Right atrium auricular region (tissue), 2 donors: Measurements from ENCODE around the gene CGB1. TPM values are rescaled to one million over a fixed set of nuclear protein-coding genes. Genes with fewer than 3 reads are reported as not detected.

Experiments
- DNase-seq: peaks from one replicate; pipeline ENCODE4 v3.0.0-alpha.2; 2019; ENCODE audit warnings: low spot score
- H3K27ac ChIP-seq, 2 donors: fragments of 200-600 bp; sonication (generic); 1 replicate in 1 of 2; 2 replicates in 1 of 2; pipeline ENCODE4 v1.5.1; 2016 to 2019
- H3K27me3 ChIP-seq, 2 donors: fragments of 200-600 bp; sonication (generic); one replicate each; pipeline versions ENCODE4 v1.5.1 to v1.6.0; 2017 to 2019
- H3K36me3 ChIP-seq: fragments of 200-600 bp; sonication (generic); one replicate; pipeline ENCODE4 v1.5.1; 2016
- H3K4me1 ChIP-seq, 2 donors: fragments of 200-600 bp; sonication (generic); one replicate each; pipeline versions ENCODE4 v1.5.1 to v1.6.0; 2017 to 2019
- H3K4me3 ChIP-seq, 2 donors: fragments of 200-600 bp; sonication (generic); 1 replicate in 1 of 2; 2 replicates in 1 of 2; pipeline ENCODE4 v1.5.1; 2017 to 2019; ENCODE audit warnings: mild to moderate bottlenecking in 1 of 2, moderate library complexity in 1 of 2
- H3K9me3 ChIP-seq, 2 donors: fragments of 200-600 bp; sonication (generic); one replicate each; pipeline ENCODE4 v1.5.1; 2019
- total RNA-seq, 2 donors: library from RNA; depleted of rRNA; stranded (reverse); fragments of >200 nt; gene quantifications; one replicate each; pipeline ENCODE4 v1.1.0, GENCODE V29; 2016
- TF ChIP-seq, protein P1 (sequence below), 2 donors: fragments of 200-600 bp; sonication (generic); IDR thresholded peaks; one replicate each; pipeline ENCODE4 v1.5.1; 2019; ENCODE audit warnings: antibody characterized with exemption in 2 of 2

Gene CGB1
- total RNA-seq, 2 donors from 2014 or later, result not detected

DNA sequence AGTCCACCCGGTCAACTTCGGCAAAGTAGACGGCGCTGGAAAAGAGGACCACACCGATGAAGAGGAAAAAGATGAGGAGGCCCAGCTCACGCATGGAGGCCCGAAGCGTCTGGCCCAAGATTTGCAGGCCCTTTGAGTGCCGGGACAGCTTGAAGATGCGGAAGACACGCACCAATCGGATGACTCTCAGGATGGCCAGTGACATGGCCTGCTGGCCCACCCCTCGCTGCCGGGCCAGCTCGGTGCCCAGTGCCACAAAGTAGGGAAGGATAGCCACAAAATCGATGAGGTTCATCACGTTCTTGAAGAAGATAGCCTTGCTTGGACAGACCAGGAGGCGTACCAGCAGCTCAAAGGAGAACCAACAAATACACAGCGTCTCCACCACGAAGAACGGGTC lies 33.7 kb upstream of the CGB1 start:
- Histone ChIP-seq H3K36me3 (no peaks in the 10 kb centered on the region), H3K9me3 (no peaks in the 10 kb centered on the region), H3K4me3 (no peak overlapping the region), H3K27ac (no peak overlapping the region), H3K4me1 (peaks cover 0 to 23% of the 10 kb centered on the region in 2 donors), H3K27me3 (peaks cover 4 to 6% of the 10 kb centered on the region in 2 donors)
- DNase-seq, result no peak
- TF ChIP-seq, protein P1, sequence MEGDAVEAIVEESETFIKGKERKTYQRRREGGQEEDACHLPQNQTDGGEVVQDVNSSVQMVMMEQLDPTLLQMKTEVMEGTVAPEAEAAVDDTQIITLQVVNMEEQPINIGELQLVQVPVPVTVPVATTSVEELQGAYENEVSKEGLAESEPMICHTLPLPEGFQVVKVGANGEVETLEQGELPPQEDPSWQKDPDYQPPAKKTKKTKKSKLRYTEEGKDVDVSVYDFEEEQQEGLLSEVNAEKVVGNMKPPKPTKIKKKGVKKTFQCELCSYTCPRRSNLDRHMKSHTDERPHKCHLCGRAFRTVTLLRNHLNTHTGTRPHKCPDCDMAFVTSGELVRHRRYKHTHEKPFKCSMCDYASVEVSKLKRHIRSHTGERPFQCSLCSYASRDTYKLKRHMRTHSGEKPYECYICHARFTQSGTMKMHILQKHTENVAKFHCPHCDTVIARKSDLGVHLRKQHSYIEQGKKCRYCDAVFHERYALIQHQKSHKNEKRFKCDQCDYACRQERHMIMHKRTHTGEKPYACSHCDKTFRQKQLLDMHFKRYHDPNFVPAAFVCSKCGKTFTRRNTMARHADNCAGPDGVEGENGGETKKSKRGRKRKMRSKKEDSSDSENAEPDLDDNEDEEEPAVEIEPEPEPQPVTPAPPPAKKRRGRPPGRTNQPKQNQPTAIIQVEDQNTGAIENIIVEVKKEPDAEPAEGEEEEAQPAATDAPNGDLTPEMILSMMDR (IDR thresholded peaks at IDR 0.05), result no peak

DNA sequence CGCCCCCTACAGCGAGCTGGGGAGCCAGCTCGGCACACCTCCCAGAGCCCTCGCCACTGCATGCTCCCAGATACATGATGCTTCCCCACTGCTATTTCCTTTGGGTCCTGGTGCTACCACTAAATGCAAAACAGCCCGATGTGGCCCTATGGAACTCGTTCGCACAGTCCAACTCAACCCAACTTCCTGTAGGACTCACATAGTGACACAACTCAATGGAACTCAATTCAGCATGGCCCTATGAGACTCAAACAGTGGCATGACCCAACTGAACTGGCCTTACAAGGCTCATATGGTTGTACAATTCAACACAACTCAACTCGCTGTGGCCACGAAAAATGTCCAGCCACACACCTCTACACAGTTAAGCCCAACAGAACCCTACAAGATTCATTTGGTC lies 32.3 kb upstream of the CGB1 start:
- TF ChIP-seq, protein P1 (IDR thresholded peaks at IDR 0.05), result no peak
- Histone ChIP-seq H3K27me3 (peaks cover 4 to 6% of the 10 kb centered on the region in 2 donors), H3K4me3 (no peak overlapping the region), H3K4me1 (peaks cover 0 to 36% of the 10 kb centered on the region in 2 donors), H3K9me3 (no peaks in the 10 kb centered on the region), H3K36me3 (no peaks in the 10 kb centered on the region), H3K27ac (no peak overlapping the region)
- DNase-seq, result no peak

DNA sequence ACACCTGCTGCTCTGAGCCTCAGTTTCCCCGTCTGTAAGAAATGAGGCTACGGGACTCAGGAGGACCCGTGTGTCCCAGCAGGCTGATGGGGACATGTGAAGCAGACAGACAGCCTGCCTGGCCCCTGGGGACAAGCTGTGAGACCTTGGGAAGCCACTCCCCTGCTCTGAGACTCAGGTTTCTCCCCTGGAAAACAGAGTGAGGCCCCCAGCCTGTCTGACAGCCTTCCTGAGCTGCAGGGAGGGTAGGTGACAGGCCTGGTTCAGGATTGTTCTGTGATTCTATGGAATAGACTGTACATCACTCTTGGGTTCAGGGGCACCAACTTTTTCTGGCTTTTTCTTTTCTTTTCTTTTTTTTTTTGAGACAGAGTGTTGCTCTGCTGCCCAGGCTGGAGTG lies 30.9 kb upstream of the CGB1 start:
- no peak overlapping the region for H3K27ac ChIP-seq
- DNase-seq, result no peak
- peaks cover 4 to 6% of the 10 kb centered on the region in 2 donors for H3K27me3 ChIP-seq
- H3K36me3 ChIP-seq, result no peaks in the 10 kb centered on the region
- no peaks in the 10 kb centered on the region for H3K9me3 ChIP-seq
- H3K4me1 ChIP-seq, result peaks cover 0 to 36% of the 10 kb centered on the region in 2 donors
- H3K4me3 ChIP-seq, result no peak overlapping the region
- TF ChIP-seq, protein P1 (IDR thresholded peaks at IDR 0.05), result no peak

DNA sequence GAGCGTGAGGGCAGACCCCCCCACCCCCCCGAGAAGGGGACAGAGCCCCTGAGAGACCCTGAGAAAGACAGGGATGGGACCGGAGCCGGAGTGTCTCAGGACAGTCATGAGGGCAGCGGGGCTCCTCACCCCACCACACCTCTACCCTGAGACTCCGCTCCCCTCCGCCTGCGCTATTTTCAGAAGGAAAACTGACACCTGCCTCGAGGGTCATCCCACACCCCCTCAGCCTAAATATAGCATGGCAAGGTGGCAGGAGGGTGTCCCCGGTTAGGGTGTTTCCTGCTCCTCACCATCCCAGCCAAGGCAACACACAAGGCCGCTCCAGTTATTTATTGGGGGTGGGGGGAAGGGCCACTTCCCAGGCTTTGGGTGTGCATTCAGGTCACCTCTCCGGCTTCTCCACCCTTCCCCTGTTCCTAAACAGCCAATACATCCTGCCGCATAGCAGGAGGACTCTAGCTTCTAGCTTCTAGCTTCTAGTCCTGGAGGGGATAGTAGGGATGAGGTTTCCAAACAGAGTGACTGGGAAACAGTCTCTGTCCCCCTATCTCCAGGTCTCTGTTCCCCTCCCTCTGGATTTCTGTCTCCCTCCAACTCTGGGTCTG lies 29.3 kb upstream of the CGB1 start:
- H3K4me3 ChIP-seq, result no peak overlapping the region
- H3K27ac ChIP-seq, result peak overlapping the region; percentile 58
- no peaks in the 10 kb centered on the region for H3K36me3 ChIP-seq
- TF ChIP-seq, protein P1 (IDR thresholded peaks at IDR 0.05), result no peak
- no peak for DNase-seq
- H3K4me1 ChIP-seq, result peaks cover 0 to 31% of the 10 kb centered on the region in 2 donors
- no peaks in the 10 kb centered on the region for H3K9me3 ChIP-seq
- H3K27me3 ChIP-seq, result no peaks in the 10 kb centered on the region

DNA sequence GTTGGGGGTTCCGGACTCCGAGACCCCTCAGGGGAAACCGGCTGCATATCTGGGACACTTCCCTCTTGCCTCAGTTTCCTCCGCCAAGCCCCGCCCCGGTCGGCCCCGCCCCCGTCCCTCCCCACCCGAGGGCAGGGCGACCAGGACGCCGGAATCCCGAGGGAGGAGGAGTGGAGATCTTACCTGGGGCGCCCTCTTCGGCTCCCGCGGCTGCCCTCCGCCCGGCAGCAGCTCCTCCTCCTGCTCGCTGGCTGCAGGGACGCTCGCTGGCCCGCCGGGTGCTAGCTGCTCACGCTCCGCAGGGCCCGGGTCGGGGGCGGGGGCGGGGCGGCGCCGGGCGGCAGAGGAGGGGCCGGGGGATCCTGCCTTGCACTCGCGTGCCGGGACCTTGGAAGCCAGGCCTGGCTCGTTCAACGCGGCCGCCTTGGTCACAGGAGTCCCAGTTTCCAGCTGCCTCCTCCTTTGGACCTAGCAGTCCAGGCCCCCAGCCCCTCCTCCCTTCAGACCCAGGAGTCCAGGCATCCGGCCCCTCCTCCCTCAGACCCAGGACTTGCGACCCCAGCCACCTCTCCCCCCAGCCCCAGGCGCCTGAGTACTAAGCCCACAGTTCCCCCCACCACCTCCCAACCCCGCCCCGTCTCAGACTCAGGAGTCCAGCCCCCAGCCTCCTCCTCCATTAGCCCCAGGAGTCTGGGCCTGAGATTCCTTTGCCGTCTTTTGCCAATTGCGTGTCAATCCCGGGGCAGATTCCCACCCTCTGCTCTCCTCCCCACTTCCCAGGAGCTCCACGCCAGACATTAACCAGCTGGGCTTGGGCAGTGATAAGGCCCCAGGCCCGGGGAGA lies 28.3 kb upstream of the CGB1 start, which contains the start of gene NTF4:
NTF4 (minus strand) TSS at position 51 of the 844 bp plus-strand sequence. CDS start 2,821 bp downstream, outside the sequence.
- Histone ChIP-seq H3K9me3 (no peaks in the 10 kb centered on the region), H3K27ac (peak within 1 kb of the TSS; percentile 58), H3K27me3 (no peaks in the 10 kb centered on the region), H3K4me1 (peaks cover 0 to 31% of the 10 kb centered on the region in 2 donors), H3K36me3 (no peaks in the 10 kb centered on the region), H3K4me3 (peak within 1 kb of the TSS; percentile 12 to 39)
- TF ChIP-seq, protein P1 (IDR thresholded peaks at IDR 0.05), result peak in 1 of 2 donors; percentile 10
- no peak for DNase-seq
